Natural killer cell (primary cell): Measurements from ENCODE around the gene UBE2Q1. TPM values are rescaled to one million over a fixed set of nuclear protein-coding genes. Genes with fewer than 3 reads are reported as not detected.

ENCODE experiments used
- ATAC-seq, 3 donors: fragments of 150-1000 bp in 2 of 3; fragments of 200-7000 bp in 1 of 3; cut with Tn5 transposase; 1 replicate in 1 of 3; 2 replicates in 2 of 3; pipeline ENCODE4 v1.10.0; 2021; ENCODE audit warnings: mild to moderate bottlenecking in 2 of 3, moderate library complexity in 2 of 3
- DNase-seq, 2 donors: peaks; one replicate each; pipeline versions ENCODE4 v3.0.0 to v3.0.0-alpha.2; 2013 to 2021; ENCODE audit warnings: mixed read lengths in 1 of 2
- H3K27ac ChIP-seq: one replicate; pipeline ENCODE4 v1.5.1; 2013; ENCODE audit warnings: mild to moderate bottlenecking, low read length
- H3K27me3 ChIP-seq: one replicate; pipeline ENCODE4 v1.6.1; 2013; ENCODE audit warnings: low read length; ENCODE audit not compliant: control insufficient read depth, insufficient read depth
- H3K36me3 ChIP-seq: one replicate; pipeline ENCODE4 v1.6.1; 2013; ENCODE audit warnings: low read length; ENCODE audit not compliant: control insufficient read depth, insufficient read depth
- H3K4me1 ChIP-seq: one replicate; pipeline ENCODE4 v1.6.1; 2013; ENCODE audit warnings: low read length; ENCODE audit not compliant: control insufficient read depth, insufficient read depth
- H3K4me3 ChIP-seq: one replicate; pipeline ENCODE4 v1.5.1; 2013; ENCODE audit warnings: low read length
- H3K9me3 ChIP-seq: one replicate; pipeline ENCODE4 v1.6.1; 2013; ENCODE audit warnings: low read length; ENCODE audit not compliant: control insufficient read depth, insufficient read depth
- H3K27ac Mint-ChIP-seq, 2 donors: one replicate each; pipeline ENCODE4 v1.8.0; 2022; ENCODE audit warnings: mild to moderate bottlenecking in 2 of 2, mixed read lengths in 2 of 2, moderate library complexity in 1 of 2
- H3K27me3 Mint-ChIP-seq, 2 donors: one replicate each; pipeline ENCODE4 v1.8.0; 2022; ENCODE audit warnings: low read depth in 2 of 2, mixed read lengths in 2 of 2
- H3K36me3 Mint-ChIP-seq: one replicate; pipeline ENCODE4 v1.8.0; 2022; ENCODE audit warnings: mixed read lengths
- H3K4me1 Mint-ChIP-seq, 2 donors: one replicate each; pipeline ENCODE4 v1.8.0; 2022; ENCODE audit warnings: mixed read lengths in 2 of 2
- H3K4me3 Mint-ChIP-seq: one replicate; pipeline ENCODE4 v1.8.0; 2022; ENCODE audit warnings: mild to moderate bottlenecking, moderate library complexity, mixed read lengths
- H3K9me3 Mint-ChIP-seq, 2 donors: one replicate each; pipeline ENCODE4 v1.8.0; 2022; ENCODE audit warnings: mixed read lengths in 2 of 2
- CTCF ChIP-seq: fragments of 200-600 bp; IDR thresholded peaks from one replicate; pipeline ENCODE4 v1.8.0; 2022; ENCODE audit warnings: antibody characterized with exemption
- WGBS: methylation state at CpG from one replicate; pipeline ENCODE4 v1.1.7; 2013; ENCODE audit warnings: missing lambda C conversion rate; ENCODE audit not compliant: insufficient coverage; 5-methylcytosine and 5-hydroxymethylcytosine counted together
- intact Hi-C: fragments of 100-400 bp; cut with micrococcal nuclease; formaldehyde crosslinking; loops from one replicate; pipeline ENCODE4 v1.14.2; 2022
- total RNA-seq, 4 donors: library from RNA; stranded (reverse); fragments of 120-200 nt in 1 of 4; gene quantifications; one replicate each; pipeline versions ENCODE4 v1.2.3 to v1.2.4, GENCODE V29; 2013 to 2022

UBE2Q1 gene
- 100 to 1,000 TPM; 100 to 137 (median 112) TPM for total RNA-seq
- total RNA-seq (2013): 66.5 TPM

- WGBS: under 1% methylated on average over 69 of the region's 69 CpGs
- Histone ChIP-seq H3K27ac (peak within 1 kb of the TSS; percentile 84), H3K36me3 (peaks cover 31% of the 10 kb centered on the region), H3K4me1 (peaks cover 28% of the 10 kb centered on the region), H3K27me3 (no peaks in the 10 kb centered on the region), H3K4me3 (peak within 1 kb of the TSS; percentile 78), H3K9me3 (no peaks in the 10 kb centered on the region)
- DNase-seq (peak; percentile 49 to 57), ATAC-seq (peak; percentile 1 to 9 (median 4))
- no peak for TF ChIP-seq CTCF
- H3K27me3 Mint-ChIP-seq: no peaks in the 10 kb centered on the region
- peaks cover 11% of the 10 kb centered on the region for H3K36me3 Mint-ChIP-seq
- no peaks in the 10 kb centered on the region for H3K9me3 Mint-ChIP-seq
- intact Hi-C loops: loop anchor here (2.0 to 5.0 kb wide), 6 partner anchors 69 to 1004 kb away; partner anchors contain the start of genes ASH1L, PMVK and ZBTB7B
- H3K27ac Mint-ChIP-seq: peak within 1 kb of the TSS; percentile 83 to 97
- peaks cover 38 to 55% of the 10 kb centered on the region in 2 donors for H3K4me1 Mint-ChIP-seq
- H3K4me3 Mint-ChIP-seq: peak within 1 kb of the TSS; percentile 92
Measured at GRCh38 chr1:154557939-154558719, at the start of gene UBE2Q1. Gene UBE2Q1, minus strand, starts transcription at chr1:154558662. Its CDS starts 109 bp downstream, at chr1:154558553.

- WGBS: under 1% methylated on average over 59 of the region's 59 CpGs
- no peaks in the 10 kb centered on the region for H3K36me3 ChIP-seq
- H3K27me3 Mint-ChIP-seq: no peaks in the 10 kb centered on the region
- peak within 1 kb of the TSS; percentile 91 for H3K27ac ChIP-seq
- peaks cover 48 to 64% of the 10 kb centered on the region in 2 donors for H3K4me1 Mint-ChIP-seq
- H3K4me3 Mint-ChIP-seq: peak within 1 kb of the TSS; percentile 89
- peaks cover 47% of the 10 kb centered on the region for H3K4me1 ChIP-seq
- H3K27ac Mint-ChIP-seq: peak within 1 kb of the TSS; percentile 87 to 95
- H3K36me3 Mint-ChIP-seq: no peaks in the 10 kb centered on the region
- H3K27me3 ChIP-seq: no peaks in the 10 kb centered on the region
- no peaks in the 10 kb centered on the region for H3K9me3 Mint-ChIP-seq
- intact Hi-C loops: loop anchor here (1.0 to 5.0 kb wide), 3 partner anchors 19 to 329 kb away; partner anchors contain the start of gene PMVK
- peak; percentile 89 to 95 (median 90) for ATAC-seq
- no peak for TF ChIP-seq CTCF
- H3K9me3 ChIP-seq: no peaks in the 10 kb centered on the region
- DNase-seq: peak; percentile 84 to 97
- peak within 1 kb of the TSS; percentile 77 for H3K4me3 ChIP-seq
Measured at GRCh38 chr1:154607609-154608396, 49.3 kb upstream of the UBE2Q1 start, which contains the start of gene ADAR. Gene ADAR, minus strand, starts transcription at chr1:154608186. Its CDS starts 180 bp downstream, at chr1:154608006.

- peak overlapping the region; percentile 89 for H3K4me3 Mint-ChIP-seq
- H3K4me1 Mint-ChIP-seq: peaks cover 48 to 67% of the 10 kb centered on the region in 2 donors
- intact Hi-C loops: loop anchor here (5.0 kb wide), 1 partner anchor 330 kb away; the partner anchor contains the start of gene PMVK
Measured at GRCh38 chr1:154607106-154607608, 48.7 kb upstream of the UBE2Q1 start.

More at GRCh38 chr1:154607106-154607608, 48.7 kb upstream of the UBE2Q1 start:
- H3K9me3 ChIP-seq: no peaks in the 10 kb centered on the region
- H3K9me3 Mint-ChIP-seq: no peaks in the 10 kb centered on the region
- H3K27me3 ChIP-seq: no peaks in the 10 kb centered on the region
- H3K4me1 ChIP-seq: peaks cover 50% of the 10 kb centered on the region
- H3K27me3 Mint-ChIP-seq: no peaks in the 10 kb centered on the region
- ATAC-seq (peak in 1 of 3 donors; percentile 2), DNase-seq (peak; percentile 28 to 37)
- H3K36me3 ChIP-seq: peaks cover 4% of the 10 kb centered on the region
- peak overlapping the region; percentile 77 for H3K4me3 ChIP-seq
- 5% methylated on average over 11 of the region's 11 CpGs for WGBS
- no peaks in the 10 kb centered on the region for H3K36me3 Mint-ChIP-seq
- TF ChIP-seq CTCF: no peak
- H3K27ac Mint-ChIP-seq: peak overlapping the region; percentile 87 to 95
- peak overlapping the region; percentile 91 for H3K27ac ChIP-seq
